ENCODE measurements around the gene GPR61. TPM values are rescaled to one million over a fixed set of nuclear protein-coding genes. Genes with fewer than 3 reads are reported as not detected.

GPR61 gene
- total RNA-seq, 2 experiments from 2014 or later = 0.16 TPM; not detected in 1

DNA sequence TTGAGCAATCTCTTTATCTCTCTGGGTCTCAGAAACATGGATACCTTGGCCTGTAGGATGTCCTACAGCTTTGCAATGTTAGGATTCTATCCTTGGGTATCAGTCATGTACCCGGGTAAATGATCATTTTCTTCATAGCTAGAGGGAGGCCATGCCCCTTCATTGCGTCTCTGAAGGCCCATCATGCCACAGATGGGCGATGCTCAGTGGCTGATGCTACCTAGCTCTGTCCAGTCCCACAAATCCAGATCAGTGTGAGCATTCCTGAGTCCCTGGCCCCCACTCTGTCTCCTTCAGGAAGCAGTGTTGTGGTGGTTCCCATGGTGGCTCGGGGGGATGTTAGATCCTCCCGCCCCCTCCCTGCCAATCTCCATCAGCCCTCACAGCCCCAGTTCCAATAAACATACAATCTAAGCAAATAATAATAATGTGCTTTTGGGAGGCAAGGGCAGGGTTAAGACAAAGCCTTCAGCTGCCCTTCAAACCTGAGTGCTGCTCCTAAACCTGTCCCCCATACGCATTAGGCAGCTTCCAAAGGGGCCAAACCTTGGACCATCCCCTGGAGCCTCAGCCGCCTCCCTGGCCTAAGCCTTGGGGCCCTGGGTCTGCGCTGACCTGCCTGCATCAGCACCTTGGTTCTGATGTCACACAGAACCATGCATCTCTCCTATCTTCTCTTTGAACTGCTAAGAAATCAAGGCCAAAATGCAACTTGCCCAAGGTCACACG is 681 bp upstream of the GPR61 start:
- Mint-ChIP-seq H3K27me3 (no peaks in the 10 kb centered on the region), H3K4me1 (no peaks in the 10 kb centered on the region), H3K9me3 (no peaks in the 10 kb centered on the region), H3K27ac (no peak overlapping the region), H3K4me3 (no peak overlapping the region), H3K36me3 (no peaks in the 10 kb centered on the region)
- DNase-seq = no peak

DNA sequence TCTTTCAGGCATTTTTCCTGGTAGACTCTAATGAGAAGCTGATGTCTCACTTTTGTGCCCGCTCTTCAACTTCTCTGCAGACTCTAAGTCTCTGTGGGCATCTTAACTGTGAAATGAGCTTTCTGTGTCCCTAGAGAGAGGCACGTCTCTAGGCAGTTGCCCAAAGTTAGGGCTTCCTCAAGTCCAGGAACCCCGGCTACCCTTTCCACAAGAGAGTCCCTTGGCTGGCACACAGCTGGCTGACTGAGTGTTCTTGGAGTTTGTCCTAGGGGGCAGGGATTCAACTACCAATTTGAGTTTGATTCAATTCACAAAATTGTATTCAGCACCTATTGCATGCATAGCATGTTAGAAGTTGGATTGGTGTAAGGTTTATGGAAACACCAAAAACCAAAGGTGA is 1.4 kb downstream of the GPR61 start:
- Mint-ChIP-seq H3K9me3 (no peaks in the 10 kb centered on the region), H3K4me3 (no peak overlapping the region), H3K27ac (no peak overlapping the region), H3K36me3 (no peaks in the 10 kb centered on the region), H3K27me3 (no peaks in the 10 kb centered on the region), H3K4me1 (no peaks in the 10 kb centered on the region)
- DNase-seq = no peak

DNA sequence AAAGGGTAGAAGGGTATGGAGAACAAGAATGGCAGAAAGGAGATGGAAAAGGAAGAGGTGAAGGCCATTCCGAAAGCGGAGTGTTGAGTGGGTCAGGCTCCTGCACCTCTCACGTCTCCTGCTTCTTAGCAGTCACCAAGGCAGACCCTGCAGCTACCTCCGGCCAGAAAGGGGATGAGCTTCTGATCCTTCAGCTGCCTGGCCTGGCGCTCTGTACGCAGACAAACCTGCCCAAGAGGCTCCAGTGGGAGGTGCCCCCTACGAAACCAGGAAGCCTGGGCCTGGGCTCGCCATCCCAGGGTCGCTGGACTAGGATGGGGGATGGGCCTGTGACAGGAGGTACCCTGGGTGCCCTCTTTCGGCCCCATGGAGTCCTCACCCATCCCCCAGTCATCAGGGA is 3.0 kb downstream of the GPR61 start:
- DNase-seq = no peak

DNA sequence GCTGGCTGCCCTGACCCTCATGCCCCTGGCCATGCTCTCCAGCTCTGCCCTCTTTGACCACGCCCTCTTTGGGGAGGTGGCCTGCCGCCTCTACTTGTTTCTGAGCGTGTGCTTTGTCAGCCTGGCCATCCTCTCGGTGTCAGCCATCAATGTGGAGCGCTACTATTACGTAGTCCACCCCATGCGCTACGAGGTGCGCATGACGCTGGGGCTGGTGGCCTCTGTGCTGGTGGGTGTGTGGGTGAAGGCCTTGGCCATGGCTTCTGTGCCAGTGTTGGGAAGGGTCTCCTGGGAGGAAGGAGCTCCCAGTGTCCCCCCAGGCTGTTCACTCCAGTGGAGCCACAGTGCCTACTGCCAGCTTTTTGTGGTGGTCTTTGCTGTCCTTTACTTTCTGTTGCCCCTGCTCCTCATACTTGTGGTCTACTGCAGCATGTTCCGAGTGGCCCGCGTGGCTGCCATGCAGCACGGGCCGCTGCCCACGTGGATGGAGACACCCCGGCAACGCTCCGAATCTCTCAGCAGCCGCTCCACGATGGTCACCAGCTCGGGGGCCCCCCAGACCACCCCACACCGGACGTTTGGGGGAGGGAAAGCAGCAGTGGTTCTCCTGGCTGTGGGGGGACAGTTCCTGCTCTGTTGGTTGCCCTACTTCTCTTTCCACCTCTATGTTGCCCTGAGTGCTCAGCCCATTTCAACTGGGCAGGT is 3.8 kb downstream of the GPR61 start:
- no peak for DNase-seq
- Mint-ChIP-seq H3K4me1 (peaks cover 13% of the 10 kb centered on the region), H3K36me3 (no peaks in the 10 kb centered on the region), H3K27me3 (no peaks in the 10 kb centered on the region), H3K27ac (no peak overlapping the region), H3K9me3 (no peaks in the 10 kb centered on the region), H3K4me3 (no peak overlapping the region)

More for the DNA sequence above, 3.0 kb downstream of the GPR61 start:
- no peaks in the 10 kb centered on the region for H3K9me3 Mint-ChIP-seq
- H3K4me3 Mint-ChIP-seq = no peak overlapping the region
- no peaks in the 10 kb centered on the region for H3K36me3 Mint-ChIP-seq
- no peaks in the 10 kb centered on the region for H3K27me3 Mint-ChIP-seq
- peaks cover 10% of the 10 kb centered on the region for H3K4me1 Mint-ChIP-seq
- no peak overlapping the region for H3K27ac Mint-ChIP-seq

DNA sequence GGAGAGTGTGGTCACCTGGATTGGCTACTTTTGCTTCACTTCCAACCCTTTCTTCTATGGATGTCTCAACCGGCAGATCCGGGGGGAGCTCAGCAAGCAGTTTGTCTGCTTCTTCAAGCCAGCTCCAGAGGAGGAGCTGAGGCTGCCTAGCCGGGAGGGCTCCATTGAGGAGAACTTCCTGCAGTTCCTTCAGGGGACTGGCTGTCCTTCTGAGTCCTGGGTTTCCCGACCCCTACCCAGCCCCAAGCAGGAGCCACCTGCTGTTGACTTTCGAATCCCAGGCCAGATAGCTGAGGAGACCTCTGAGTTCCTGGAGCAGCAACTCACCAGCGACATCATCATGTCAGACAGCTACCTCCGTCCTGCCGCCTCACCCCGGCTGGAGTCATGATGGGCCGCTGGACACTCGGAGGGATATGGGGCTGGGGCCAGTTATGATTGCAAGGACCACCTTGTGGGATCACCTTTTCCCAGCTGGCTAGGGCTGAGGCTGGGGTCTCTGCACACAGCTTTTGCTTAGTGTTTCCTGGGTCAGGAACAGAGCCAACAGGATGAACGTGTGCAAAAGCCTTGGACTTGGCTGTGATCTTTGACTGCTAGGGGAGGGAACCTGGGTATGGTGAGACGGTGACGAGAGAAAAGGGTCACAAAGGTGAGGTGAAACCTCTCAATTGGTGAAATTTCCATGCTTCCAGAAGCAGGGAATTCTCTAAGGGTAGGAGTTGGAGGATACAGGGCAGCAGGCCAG is 4.5 kb downstream of the GPR61 start:
- H3K4me3 Mint-ChIP-seq = no peak overlapping the region
- no peaks in the 10 kb centered on the region for H3K27me3 Mint-ChIP-seq
- H3K27ac Mint-ChIP-seq = no peak overlapping the region
- no peak for DNase-seq
- H3K4me1 Mint-ChIP-seq = peaks cover 14% of the 10 kb centered on the region
- H3K36me3 Mint-ChIP-seq = no peaks in the 10 kb centered on the region
- H3K9me3 Mint-ChIP-seq = no peaks in the 10 kb centered on the region

DNA sequence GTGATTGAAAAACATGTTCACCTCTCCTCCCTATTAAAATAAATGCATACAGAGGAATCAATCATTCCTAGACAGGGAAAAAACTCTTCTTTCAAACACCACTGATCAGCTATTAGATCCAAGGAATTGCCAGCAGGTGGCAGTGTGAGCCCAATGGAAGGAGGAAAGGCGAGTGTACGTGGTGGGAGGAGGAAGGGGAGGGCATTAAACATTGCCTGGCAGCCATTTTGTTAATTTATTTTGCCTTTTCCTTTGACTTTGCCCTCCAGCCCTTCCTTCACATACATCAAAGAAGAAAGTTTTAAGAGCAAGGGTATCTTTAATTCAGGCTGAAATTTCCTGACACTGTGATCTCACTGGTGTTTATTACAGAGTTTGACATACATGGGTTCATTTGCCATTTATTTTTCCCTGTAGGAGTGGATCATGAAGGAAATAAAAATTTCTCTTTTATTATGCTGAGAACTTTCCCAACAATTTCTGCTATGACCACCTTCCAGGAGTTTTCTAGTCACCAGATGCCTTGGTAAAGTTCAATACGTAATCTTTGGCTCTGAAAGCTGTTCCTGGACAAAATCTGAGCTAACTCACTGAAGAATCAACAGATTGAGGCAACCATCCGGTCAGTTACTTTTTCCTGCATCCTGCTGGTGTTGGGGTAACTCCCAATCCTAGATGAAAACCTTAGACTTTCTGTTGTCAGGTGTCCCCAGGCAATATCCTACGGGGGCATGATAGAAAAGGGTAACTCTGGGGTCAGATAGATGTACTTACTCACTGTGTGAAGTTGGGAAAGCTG is 6.8 kb downstream of the GPR61 start:
- Mint-ChIP-seq H3K9me3 (no peaks in the 10 kb centered on the region), H3K4me1 (peaks cover 31% of the 10 kb centered on the region), H3K27me3 (no peaks in the 10 kb centered on the region), H3K36me3 (no peaks in the 10 kb centered on the region), H3K4me3 (peak overlapping the region; percentile 96), H3K27ac (peak overlapping the region; percentile 97)
- DNase-seq = peak; percentile 81

DNA sequence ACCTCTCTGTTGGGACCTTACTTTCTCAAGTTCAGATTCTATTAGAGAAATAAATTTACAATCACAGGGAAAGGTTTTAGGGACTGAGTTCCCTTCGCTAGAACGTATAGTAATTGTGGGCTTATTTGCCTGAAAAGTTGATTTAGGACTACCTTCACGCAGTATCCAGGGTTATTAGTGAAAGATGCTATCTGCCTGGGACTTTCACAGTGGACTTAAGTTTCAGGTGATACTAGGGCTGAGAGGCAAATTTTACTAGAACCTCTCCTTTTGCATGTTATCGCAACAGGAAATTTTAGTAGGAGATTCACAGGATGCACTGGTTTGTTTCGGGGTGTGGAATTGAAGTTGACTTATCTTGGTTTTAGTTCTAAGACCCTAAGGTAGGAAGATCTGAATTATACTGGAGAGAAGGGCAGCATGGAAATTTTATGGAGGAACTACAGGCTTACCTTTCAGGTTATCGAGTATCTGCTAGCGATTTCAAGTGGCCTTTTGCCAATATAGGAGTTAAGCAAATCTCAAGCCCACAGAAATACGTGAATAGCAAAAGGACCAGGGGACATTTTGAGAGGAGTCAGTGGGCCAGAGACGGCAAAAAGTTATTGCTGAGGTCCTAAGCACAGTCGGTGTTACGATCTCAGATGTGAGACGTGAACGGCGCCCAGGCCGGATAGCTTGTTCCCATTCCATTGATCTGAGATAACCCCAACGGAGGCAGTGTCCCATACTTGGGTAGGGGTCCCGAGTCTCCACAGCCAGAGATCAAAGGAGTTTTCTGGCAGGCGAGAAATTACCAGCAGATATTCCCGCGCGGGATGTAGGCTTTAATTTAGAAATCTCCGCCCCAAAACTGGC is 8.0 kb downstream of the GPR61 start:
- Mint-ChIP-seq H3K9me3 (no peaks in the 10 kb centered on the region), H3K4me1 (peaks cover 33% of the 10 kb centered on the region), H3K27ac (peak overlapping the region; percentile 97), H3K36me3 (no peaks in the 10 kb centered on the region), H3K4me3 (peak overlapping the region; percentile 96), H3K27me3 (no peaks in the 10 kb centered on the region)
- peak; percentile 18 for DNase-seq

DNA sequence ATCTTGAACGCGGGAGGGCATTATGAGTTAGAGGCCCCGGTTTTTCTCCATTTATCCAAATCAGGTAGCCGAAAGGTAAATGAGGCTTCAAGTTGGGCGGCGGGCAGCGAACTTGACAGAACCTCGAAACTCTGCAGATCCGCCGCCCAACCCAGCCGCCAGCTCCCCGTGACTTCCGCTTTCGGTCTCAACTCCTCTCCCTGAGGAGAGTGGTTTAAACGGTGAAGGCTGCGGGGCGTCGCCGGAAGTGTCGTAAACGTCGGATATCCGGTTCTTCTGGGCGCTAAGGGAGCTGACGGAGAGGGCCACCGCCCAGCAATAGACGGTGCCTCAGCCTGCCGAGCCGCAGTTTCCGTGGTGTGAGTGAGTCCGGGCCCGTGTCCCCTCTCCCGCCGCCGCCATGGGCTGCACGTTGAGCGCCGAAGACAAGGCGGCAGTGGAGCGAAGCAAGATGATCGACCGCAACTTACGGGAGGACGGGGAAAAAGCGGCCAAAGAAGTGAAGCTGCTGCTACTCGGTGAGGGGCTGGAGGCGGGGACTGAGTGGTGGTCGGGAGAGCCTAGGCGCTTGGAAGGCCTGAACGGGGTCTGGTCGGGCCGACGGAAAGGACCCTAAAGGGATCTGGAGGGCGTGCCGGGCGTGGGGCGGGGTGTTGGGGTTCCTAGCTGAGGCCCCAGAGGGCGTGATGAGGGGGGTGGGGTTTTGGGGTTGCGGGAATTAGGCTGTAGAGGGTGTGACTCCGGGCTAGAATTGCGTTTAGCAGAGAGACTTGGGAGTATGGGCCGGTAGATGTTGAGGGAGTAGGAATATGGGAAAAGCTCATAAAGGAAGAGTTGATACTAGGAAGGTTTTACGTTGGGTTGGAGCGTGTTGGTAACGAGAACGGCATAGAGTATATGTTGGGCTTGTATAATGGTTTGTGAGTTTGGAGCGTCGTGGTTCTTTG is 8.9 kb downstream of the GPR61 start, which contains the start of gene GNAI3:
GNAI3 (plus strand) TSS at position 295 of the 947 bp plus-strand sequence; CDS start at position 401, 106 bp downstream.
- peak within 1 kb of the TSS; percentile 96 for H3K4me3 Mint-ChIP-seq
- H3K36me3 Mint-ChIP-seq = no peaks in the 10 kb centered on the region
- H3K4me1 Mint-ChIP-seq = peaks cover 37% of the 10 kb centered on the region
- H3K27me3 Mint-ChIP-seq = no peaks in the 10 kb centered on the region
- peak; percentile 93 for DNase-seq
- no peaks in the 10 kb centered on the region for H3K9me3 Mint-ChIP-seq
- H3K27ac Mint-ChIP-seq = peak within 1 kb of the TSS; percentile 97

DNA sequence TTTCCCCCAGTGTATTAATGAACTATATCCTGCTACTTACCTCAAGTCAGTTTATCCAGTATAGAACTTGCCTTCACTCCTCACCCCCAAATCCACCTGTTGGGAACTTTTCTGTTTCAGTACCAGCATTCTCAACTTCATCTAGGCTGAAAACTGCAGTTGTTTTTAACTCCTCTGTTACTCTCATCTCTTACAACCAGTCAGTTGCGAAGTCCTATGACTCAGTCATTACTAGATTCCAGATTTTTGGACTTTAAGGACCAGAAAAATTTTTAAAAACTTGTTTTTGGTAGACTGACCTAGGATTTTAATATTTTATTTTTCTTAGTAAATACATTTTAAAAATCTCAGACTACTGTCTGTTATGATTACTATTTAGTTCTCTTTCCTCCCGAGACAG is 16.9 kb downstream of the GPR61 start:
- Mint-ChIP-seq H3K27ac (no peak overlapping the region), H3K36me3 (peaks cover 15% of the 10 kb centered on the region), H3K9me3 (no peaks in the 10 kb centered on the region), H3K27me3 (no peaks in the 10 kb centered on the region), H3K4me1 (peaks cover 58% of the 10 kb centered on the region), H3K4me3 (no peak overlapping the region)
- DNase-seq = no peak

DNA sequence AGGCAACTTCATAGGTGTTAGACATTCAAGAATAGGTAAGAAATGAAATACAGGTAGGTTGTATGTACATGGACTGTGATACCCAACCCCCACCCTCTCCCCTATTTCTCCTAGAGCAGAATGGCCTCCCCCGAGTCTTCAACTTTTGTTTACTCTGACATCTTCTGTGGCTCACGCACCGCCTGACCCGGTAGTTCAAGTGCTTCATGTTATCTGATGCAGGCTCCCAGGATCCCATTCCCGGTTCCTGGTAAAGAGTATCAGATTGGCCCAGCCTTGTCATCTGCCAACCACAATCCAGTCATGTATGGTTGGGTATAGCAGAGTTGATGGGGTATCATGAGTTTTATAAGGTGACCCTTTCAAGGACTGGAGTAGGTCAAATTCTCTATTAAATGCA is 17.8 kb downstream of the GPR61 start:
- Mint-ChIP-seq H3K36me3 (peaks cover 15% of the 10 kb centered on the region), H3K4me3 (no peak overlapping the region), H3K9me3 (no peaks in the 10 kb centered on the region), H3K27ac (no peak overlapping the region), H3K4me1 (peaks cover 63% of the 10 kb centered on the region), H3K27me3 (no peaks in the 10 kb centered on the region)
- no peak for DNase-seq

DNA sequence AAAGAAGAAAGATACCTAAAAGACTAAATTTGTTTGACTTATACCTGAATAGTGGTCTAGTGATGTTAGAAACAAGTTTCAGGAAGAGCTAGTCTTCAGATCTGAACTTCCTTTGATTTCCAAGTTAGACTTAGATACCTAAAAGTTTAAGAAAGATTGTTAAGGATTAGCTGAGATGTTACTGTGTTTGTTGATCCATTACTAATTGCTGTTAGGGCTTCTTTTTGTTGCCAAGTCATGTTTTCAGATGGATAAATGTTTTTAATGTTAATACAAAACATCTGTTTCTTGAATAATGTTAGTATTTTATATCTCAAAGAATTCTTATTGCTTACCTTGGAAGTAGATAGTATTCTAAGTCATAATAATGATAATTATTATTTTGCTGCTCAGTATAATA is 20.3 kb downstream of the GPR61 start:
- Mint-ChIP-seq H3K4me1 (peaks cover 57% of the 10 kb centered on the region), H3K4me3 (no peak overlapping the region), H3K27ac (no peak overlapping the region), H3K27me3 (no peaks in the 10 kb centered on the region), H3K36me3 (peaks cover 7% of the 10 kb centered on the region), H3K9me3 (no peaks in the 10 kb centered on the region)
- DNase-seq = no peak

DNA sequence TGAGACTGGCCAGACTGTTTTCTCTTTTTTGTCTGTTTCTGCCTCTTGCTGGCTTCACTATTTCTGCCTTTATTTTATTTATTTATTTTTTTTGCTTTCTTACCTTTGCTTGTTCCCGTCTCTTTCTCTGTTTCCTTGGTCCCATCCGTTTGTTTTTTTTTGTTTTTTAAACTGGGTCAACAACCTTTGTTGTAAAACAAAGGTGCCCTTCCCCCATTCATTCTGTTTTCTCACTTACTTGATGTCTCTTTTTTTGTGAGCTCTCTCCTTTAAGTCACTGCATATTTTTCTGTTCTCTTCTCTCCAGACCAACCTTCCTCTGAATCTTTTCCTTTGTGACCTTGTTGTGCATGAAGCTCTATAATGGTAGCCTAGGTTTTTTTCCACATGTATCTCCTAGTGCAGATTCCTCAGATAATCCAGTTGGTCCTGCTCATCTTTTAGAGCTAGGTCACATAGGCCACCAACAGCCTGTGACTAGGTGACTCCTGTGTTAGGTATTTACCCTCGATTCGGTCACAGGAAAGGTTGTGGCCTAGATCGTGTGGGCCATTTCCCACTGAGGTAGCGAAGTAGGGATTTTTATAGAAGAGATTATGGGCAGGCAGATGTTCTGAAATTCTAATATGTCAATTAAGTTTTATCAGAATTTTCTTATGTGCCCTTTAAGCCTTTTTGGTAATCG is 24.7 kb downstream of the GPR61 start:
- Mint-ChIP-seq H3K27me3 (no peaks in the 10 kb centered on the region), H3K4me3 (no peak overlapping the region), H3K36me3 (no peaks in the 10 kb centered on the region), H3K9me3 (no peaks in the 10 kb centered on the region), H3K4me1 (peaks cover 55% of the 10 kb centered on the region), H3K27ac (no peak overlapping the region)
- DNase-seq = no peak

DNA sequence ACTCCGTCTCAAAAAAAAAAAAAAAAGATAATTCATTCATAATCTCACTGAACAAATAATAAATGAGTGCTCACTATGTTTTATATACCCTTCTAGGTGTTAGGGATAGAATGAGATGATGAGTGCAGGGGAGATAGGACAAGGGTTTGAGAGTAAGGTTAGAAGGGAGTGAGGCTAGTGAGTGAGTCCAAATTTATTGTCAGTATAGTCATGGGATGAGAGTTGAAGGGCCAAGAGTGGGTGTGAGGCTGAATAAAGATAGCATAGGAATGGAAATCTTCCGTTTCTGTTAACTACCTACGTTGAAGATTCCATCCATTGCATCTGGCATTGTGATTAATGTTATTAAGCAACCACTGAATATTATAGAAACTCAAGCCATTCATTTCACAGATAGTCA is 25.6 kb downstream of the GPR61 start:
- H3K4me3 Mint-ChIP-seq = no peak overlapping the region
- H3K36me3 Mint-ChIP-seq = no peaks in the 10 kb centered on the region
- H3K27me3 Mint-ChIP-seq = no peaks in the 10 kb centered on the region
- DNase-seq = no peak
- H3K9me3 Mint-ChIP-seq = no peaks in the 10 kb centered on the region
- no peak overlapping the region for H3K27ac Mint-ChIP-seq
- H3K4me1 Mint-ChIP-seq = peaks cover 48% of the 10 kb centered on the region
